ENCODE data around the gene MEGF11. TPM values are rescaled to one million over a fixed set of nuclear protein-coding genes. Genes with fewer than 3 reads are reported as not detected.
A peak's percentile ranks its signal among the peaks of the same experiment; 100 is the strongest.
"Not testable (repeated sequence)": the region's sequence is repeated elsewhere in the genome, so short reads cannot be mapped to it uniquely, and the experiment has no call there.

MEGF11 gene
- total RNA-seq, 1 experiment from 2014 or later, result not detected

DNA sequence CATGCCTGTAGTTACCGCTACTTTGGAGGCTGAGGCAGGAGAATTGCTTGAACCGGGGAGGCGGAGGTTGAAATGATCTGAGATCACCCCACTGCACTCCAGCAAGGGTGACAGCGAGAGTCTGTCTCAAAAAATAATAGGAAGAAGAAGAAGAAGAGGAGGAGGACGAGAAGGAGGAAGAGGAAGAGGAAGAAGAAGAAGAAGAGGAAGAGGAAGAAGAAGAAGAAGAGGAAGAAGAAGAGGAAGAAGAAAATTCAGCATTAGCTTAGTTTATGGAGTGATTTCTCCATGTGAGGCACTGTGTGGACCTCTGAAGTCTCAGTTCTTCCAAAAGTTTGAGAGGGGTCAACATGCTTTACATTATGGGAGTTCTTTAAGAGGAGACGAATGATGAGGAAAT is 17.4 kb upstream of the MEGF11 start:
- Histone ChIP-seq H3K79me2 (ENCODE audit: low read depth) (no peaks in the 10 kb centered on the region), H3F3A (ENCODE audit: insufficient read depth, low read depth) (no peaks in the 10 kb centered on the region; the same call in none of the 2 replicates), H3K9me2 (ENCODE audit: insufficient read depth) (no peaks in the 10 kb centered on the region), H3K27me3 (ENCODE audit: insufficient read depth, low read depth) (no peaks in the 10 kb centered on the region), H4K20me1 (ENCODE audit: insufficient read depth) (no peaks in the 10 kb centered on the region), H3K4me2 (no peak overlapping the region), H3K4me3 (no peak overlapping the region), H3K36me3 (ENCODE audit: low read depth) (no peaks in the 10 kb centered on the region), H3K4me1 (replicated peaks; ENCODE audit: insufficient read depth) (peaks cover 6% of the 10 kb centered on the region; the same call in 1 of the 2 replicates), H3K9me3 (ENCODE audit: insufficient read depth, low read depth) (no peaks in the 10 kb centered on the region), H3K27ac (no peak overlapping the region), H2AFZ (no peak overlapping the region)
- ChIA-PET CTCF (interaction anchor here (0.6 kb wide), 1 partner anchor 274 kb away, joined by 6 read pairs; no protein-coding TSS in a partner anchor), POLR2A (ENCODE audit: unreplicated experiment) (interaction anchor here (0.6 kb wide), 1 partner anchor 168 kb away, joined by 3 read pairs; no protein-coding TSS in a partner anchor)
- intact Hi-C loops (cut with micrococcal nuclease; ENCODE audit: unreplicated experiment), result no loop called here
- no peak for DNase-seq
- TF ChIP-seq, protein P1, sequence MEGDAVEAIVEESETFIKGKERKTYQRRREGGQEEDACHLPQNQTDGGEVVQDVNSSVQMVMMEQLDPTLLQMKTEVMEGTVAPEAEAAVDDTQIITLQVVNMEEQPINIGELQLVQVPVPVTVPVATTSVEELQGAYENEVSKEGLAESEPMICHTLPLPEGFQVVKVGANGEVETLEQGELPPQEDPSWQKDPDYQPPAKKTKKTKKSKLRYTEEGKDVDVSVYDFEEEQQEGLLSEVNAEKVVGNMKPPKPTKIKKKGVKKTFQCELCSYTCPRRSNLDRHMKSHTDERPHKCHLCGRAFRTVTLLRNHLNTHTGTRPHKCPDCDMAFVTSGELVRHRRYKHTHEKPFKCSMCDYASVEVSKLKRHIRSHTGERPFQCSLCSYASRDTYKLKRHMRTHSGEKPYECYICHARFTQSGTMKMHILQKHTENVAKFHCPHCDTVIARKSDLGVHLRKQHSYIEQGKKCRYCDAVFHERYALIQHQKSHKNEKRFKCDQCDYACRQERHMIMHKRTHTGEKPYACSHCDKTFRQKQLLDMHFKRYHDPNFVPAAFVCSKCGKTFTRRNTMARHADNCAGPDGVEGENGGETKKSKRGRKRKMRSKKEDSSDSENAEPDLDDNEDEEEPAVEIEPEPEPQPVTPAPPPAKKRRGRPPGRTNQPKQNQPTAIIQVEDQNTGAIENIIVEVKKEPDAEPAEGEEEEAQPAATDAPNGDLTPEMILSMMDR (conservative IDR thresholded peaks at IDR 0.05), result no peak
- TF ChIP-seq EZH2 (IDR thresholded peaks at IDR 0.05; ENCODE audit: low read depth), result no peak
- BruUV-seq (replicated peaks), result no TSS peak

DNA sequence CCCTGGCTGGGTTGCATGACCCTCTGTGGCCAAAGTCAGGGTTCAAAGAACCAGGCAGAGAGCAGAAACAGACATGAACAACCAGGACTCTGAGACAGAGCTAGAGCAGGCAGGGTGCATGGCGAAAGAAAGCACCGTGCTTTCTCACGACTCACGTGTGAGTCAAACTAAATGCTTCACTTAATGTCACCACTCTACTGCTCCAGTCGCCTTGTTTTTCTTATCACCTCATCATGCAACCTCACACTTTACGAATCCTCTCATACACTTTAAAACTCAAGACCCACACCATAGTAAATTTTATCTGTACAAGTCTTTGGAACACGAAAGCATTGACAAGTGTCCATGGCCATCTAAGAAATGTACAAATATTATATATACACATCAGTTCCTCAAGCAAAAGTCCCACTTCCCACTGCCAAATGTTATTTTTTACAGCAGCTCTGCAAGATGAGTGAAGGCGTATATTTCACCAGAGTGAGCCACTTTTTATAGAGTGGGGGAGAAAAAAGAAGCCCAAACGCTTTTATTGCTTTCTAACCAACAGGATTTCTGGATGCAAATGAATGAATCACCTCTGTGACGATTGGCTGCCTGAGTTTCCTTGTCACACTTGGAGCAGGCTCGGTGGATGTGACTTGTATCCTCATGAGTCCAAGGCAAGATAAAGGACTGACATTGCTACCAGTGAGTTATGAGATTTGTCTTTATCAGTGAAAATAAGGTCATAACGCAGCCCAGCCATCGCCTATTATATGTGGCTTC is 16.0 kb upstream of the MEGF11 start:
- Histone ChIP-seq H3K79me2 (ENCODE audit: low read depth) (no peaks in the 10 kb centered on the region), H2AFZ (no peak overlapping the region), H4K20me1 (ENCODE audit: insufficient read depth) (no peaks in the 10 kb centered on the region), H3K9me3 (ENCODE audit: insufficient read depth, low read depth) (no peaks in the 10 kb centered on the region), H3K9me2 (ENCODE audit: insufficient read depth) (no peaks in the 10 kb centered on the region), H3K27me3 (ENCODE audit: insufficient read depth, low read depth) (no peaks in the 10 kb centered on the region), H3K27ac (no peak overlapping the region), H3F3A (ENCODE audit: insufficient read depth, low read depth) (no peaks in the 10 kb centered on the region; the same call in none of the 2 replicates), H3K4me3 (no peak overlapping the region), H3K4me2 (peak overlapping the region; percentile 38; the same call in 1 of the 2 replicates), H3K4me1 (replicated peaks; ENCODE audit: insufficient read depth) (peaks cover 6% of the 10 kb centered on the region; the same call in 1 of the 2 replicates), H3K36me3 (ENCODE audit: low read depth) (no peaks in the 10 kb centered on the region)
- POLR2A ChIA-PET (ENCODE audit: unreplicated experiment), result interaction anchor here (0.7 kb wide), 1 partner anchor 316 kb away, joined by 4 read pairs; no protein-coding TSS in a partner anchor
- intact Hi-C loops (cut with micrococcal nuclease; ENCODE audit: unreplicated experiment), result no loop called here
- TF ChIP-seq EZH2 (IDR thresholded peaks at IDR 0.05; ENCODE audit: low read depth), result no peak
- TF ChIP-seq, protein P1 (conservative IDR thresholded peaks at IDR 0.05), result no peak
- no TSS peak for BruUV-seq (replicated peaks)
- CTCF ChIA-PET, result interaction anchor here (0.6 kb wide), 1 partner anchor 60 kb away, joined by 4 read pairs; no protein-coding TSS in a partner anchor
- peak; percentile 50 to 71 for DNase-seq

DNA sequence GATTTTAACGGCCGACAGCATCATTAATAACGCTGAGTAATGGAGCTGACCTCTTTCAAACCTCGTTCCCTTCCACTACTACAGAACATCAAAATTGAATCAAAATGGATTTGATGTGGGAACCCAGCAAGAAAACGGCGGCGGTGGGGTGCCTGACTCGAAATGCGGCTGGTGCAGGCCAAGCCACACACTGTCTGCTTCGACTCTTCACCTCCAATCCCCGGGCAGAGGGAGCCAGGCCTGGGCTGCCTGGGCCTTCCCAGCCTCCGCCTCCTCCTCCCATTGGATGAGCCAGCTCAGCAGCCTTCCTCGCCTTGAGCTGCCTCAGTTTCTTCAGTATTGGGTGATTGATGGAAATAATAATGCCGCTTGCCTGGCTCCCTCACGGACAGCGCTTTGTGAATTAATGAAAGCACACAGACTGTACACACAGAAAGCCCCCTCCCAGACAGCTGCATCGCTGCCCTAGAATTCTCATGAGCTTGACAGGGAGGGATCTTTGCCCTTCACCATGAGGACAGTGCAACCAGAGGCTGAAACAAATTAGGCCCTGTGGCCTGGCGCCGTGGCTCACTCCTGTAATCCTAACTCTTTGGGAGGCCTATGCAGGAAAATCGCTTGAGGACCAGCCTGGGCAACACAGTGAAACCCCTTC is 11.4 kb upstream of the MEGF11 start:
- H3K79me2 ChIP-seq (ENCODE audit: low read depth), result no peaks in the 10 kb centered on the region
- no peaks in the 10 kb centered on the region for H3K9me3 ChIP-seq (ENCODE audit: insufficient read depth, low read depth)
- no peaks in the 10 kb centered on the region for H3K36me3 ChIP-seq (ENCODE audit: low read depth)
- ChIA-PET CTCF (no interaction called here), POLR2A (ENCODE audit: unreplicated experiment) (no interaction called here)
- H3K4me3 ChIP-seq, result no peak overlapping the region
- H3K9me2 ChIP-seq (ENCODE audit: insufficient read depth), result no peaks in the 10 kb centered on the region
- TF ChIP-seq, protein P1 (conservative IDR thresholded peaks at IDR 0.05), result no peak
- TF ChIP-seq EZH2 (IDR thresholded peaks at IDR 0.05; ENCODE audit: low read depth), result no peak
- no peak for DNase-seq
- intact Hi-C loops (cut with micrococcal nuclease; ENCODE audit: unreplicated experiment), result no loop called here
- H3K4me1 ChIP-seq (replicated peaks; ENCODE audit: insufficient read depth), result peaks cover 6% of the 10 kb centered on the region; the same call in 1 of the 2 replicates
- no TSS peak for BruUV-seq (replicated peaks)
- H3F3A ChIP-seq (ENCODE audit: insufficient read depth, low read depth), result no peaks in the 10 kb centered on the region; the same call in none of the 2 replicates
- no peak overlapping the region for H3K4me2 ChIP-seq
- H3K27me3 ChIP-seq (ENCODE audit: insufficient read depth, low read depth), result no peaks in the 10 kb centered on the region
- H3K27ac ChIP-seq, result no peak overlapping the region
- H4K20me1 ChIP-seq (ENCODE audit: insufficient read depth), result no peaks in the 10 kb centered on the region
- H2AFZ ChIP-seq, result no peak overlapping the region

DNA sequence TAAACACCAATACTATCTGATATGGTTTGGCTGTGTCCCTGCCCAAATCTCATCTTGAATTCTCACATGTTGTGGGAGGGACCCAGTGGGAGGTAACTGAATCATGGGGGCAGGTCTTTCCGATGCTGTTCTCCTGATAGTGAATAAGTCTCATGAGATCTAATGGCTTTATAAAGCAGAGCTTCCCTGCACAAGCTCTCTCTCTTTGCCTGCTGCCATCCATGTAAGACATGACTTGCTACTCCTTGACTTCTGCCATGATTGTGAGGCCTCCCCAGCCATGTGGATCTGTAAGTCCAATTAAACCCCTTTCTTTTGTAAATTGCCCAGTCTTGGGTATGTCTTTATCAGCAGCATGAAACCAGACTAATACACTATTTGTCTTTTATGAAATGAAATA is 9.3 kb upstream of the MEGF11 start:
- DNase-seq; BruUV-seq (replicated peaks); H3F3A ChIP-seq (ENCODE audit: insufficient read depth, low read depth); H3K27me3 ChIP-seq (ENCODE audit: insufficient read depth, low read depth); H2AFZ ChIP-seq; CTCF ChIA-PET; H3K4me3 ChIP-seq; H3K36me3 ChIP-seq (ENCODE audit: low read depth); H3K4me2 ChIP-seq; POLR2A ChIA-PET (ENCODE audit: unreplicated experiment); H3K27ac ChIP-seq; H3K9me2 ChIP-seq (ENCODE audit: insufficient read depth); H4K20me1 ChIP-seq (ENCODE audit: insufficient read depth); H3K4me1 ChIP-seq (replicated peaks; ENCODE audit: insufficient read depth); intact Hi-C loops (cut with micrococcal nuclease; ENCODE audit: unreplicated experiment); H3K79me2 ChIP-seq (ENCODE audit: low read depth); H3K9me3 ChIP-seq (ENCODE audit: insufficient read depth, low read depth): not testable (repeated sequence)
